NB4 (cell line): ENCODE results near the gene ECE1.

Source experiments
- POLR2A ChIP-seq: IDR thresholded peaks from 2 replicates; pipeline ENCODE4 v1.6.1; 2011; ENCODE audit warnings: mild to moderate bottlenecking; ENCODE audit not compliant: insufficient read length; ENCODE audit errors: extremely low read depth
- TF ChIP-seq, protein P1 (sequence below): IDR thresholded peaks from one replicate; pipeline ENCODE4 v1.5.1; 2012; ENCODE audit warnings: low read depth, low read length
- TF ChIP-seq, protein P2 (sequence below): IDR thresholded peaks from 2 replicates; pipeline ENCODE4 v1.6.1; 2011; ENCODE audit warnings: low read depth, low read length

DNA sequence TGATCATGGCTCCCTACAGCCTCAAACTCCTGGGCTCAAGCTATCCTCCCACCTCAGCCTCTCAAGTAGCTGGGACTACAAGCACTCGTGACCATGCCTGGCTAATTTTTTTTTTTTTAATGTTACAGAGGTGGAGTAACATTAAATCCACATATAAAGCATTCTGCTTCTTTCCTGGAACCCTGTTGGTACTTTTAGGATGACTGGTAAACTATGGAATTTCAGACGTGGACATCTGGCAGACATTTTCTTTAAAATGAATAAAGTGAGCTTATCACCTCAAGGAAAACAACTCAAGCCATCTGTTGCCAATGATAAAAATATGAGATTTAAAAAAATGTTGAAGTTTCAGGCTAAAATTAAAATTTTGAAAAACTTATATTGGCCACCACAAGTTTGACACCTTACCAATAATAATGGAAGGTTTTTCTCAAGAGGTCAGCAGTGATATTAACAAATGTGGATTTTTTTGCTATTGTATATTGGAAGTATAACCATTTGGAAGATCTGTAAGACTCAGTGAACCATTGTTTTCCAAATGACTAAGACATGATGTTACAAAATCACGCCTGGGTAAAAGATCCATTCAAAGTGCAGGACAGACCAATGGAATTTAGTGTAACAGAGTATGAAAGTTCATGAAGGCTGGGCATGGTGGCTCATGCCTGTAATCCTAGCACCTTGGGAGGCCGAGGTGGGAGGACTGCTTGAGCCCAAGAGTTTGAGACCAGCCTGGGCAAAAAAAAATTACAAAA is 60.8 kb downstream of the ECE1 start:
- TF ChIP-seq, protein P1, sequence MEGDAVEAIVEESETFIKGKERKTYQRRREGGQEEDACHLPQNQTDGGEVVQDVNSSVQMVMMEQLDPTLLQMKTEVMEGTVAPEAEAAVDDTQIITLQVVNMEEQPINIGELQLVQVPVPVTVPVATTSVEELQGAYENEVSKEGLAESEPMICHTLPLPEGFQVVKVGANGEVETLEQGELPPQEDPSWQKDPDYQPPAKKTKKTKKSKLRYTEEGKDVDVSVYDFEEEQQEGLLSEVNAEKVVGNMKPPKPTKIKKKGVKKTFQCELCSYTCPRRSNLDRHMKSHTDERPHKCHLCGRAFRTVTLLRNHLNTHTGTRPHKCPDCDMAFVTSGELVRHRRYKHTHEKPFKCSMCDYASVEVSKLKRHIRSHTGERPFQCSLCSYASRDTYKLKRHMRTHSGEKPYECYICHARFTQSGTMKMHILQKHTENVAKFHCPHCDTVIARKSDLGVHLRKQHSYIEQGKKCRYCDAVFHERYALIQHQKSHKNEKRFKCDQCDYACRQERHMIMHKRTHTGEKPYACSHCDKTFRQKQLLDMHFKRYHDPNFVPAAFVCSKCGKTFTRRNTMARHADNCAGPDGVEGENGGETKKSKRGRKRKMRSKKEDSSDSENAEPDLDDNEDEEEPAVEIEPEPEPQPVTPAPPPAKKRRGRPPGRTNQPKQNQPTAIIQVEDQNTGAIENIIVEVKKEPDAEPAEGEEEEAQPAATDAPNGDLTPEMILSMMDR: no peak
- TF ChIP-seq, protein P2, sequence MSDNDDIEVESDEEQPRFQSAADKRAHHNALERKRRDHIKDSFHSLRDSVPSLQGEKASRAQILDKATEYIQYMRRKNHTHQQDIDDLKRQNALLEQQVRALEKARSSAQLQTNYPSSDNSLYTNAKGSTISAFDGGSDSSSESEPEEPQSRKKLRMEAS: no peak
- TF ChIP-seq POLR2A: no peak
